GM19351 (cell line): ENCODE data around the gene PARD3B.

Source experiments
- ATAC-seq: cut with Tn5 transposase; IDR thresholded peaks from one replicate; pipeline ENCODE4 v1.9.1; 2021; ENCODE audit warnings: mild to moderate bottlenecking, moderate library complexity; ENCODE audit not compliant: unreplicated experiment

Gene PARD3B

GRCh38 chr2:205566606-205567168 is 1021.4 kb downstream of the PARD3B start:
- no peak for ATAC-seq

GRCh38 chr2:205568620-205569019 is 1023.3 kb downstream of the PARD3B start:
- no peak for ATAC-seq

- ATAC-seq, result no peak
Measured at GRCh38 chr2:205570648-205571047, 1025.4 kb downstream of the PARD3B start.

GRCh38 chr2:205571360-205571959 is 1026.2 kb downstream of the PARD3B start:
- no peak for ATAC-seq

- ATAC-seq, result no peak
Measured at GRCh38 chr2:205574001-205574400, 1028.7 kb downstream of the PARD3B start.

GRCh38 chr2:205579335-205579734 is 1034.1 kb downstream of the PARD3B start:
- no peak for ATAC-seq

- no peak for ATAC-seq
Measured at GRCh38 chr2:205580212-205580987, 1035.1 kb downstream of the PARD3B start.

- ATAC-seq, result no peak
Measured at GRCh38 chr2:205582366-205582765, 1037.1 kb downstream of the PARD3B start.

- no peak for ATAC-seq
Measured at GRCh38 chr2:205585449-205586383, 1040.4 kb downstream of the PARD3B start.

- no peak for ATAC-seq
Measured at GRCh38 chr2:205586626-205587025, 1041.4 kb downstream of the PARD3B start.

GRCh38 chr2:205589479-205589878 is 1044.2 kb downstream of the PARD3B start:
- ATAC-seq, result no peak

- ATAC-seq, result no peak
Measured at GRCh38 chr2:205590759-205591158, 1045.5 kb downstream of the PARD3B start.

- ATAC-seq, result no peak
Measured at GRCh38 chr2:205593891-205594290, 1048.6 kb downstream of the PARD3B start.

- ATAC-seq, result no peak
Measured at GRCh38 chr2:205596581-205596980, 1051.3 kb downstream of the PARD3B start.

- ATAC-seq, result no peak
Measured at GRCh38 chr2:205605638-205606304, 1060.5 kb downstream of the PARD3B start.

- ATAC-seq, result no peak
Measured at GRCh38 chr2:205607146-205607545, 1061.9 kb downstream of the PARD3B start.

- no peak for ATAC-seq
Measured at GRCh38 chr2:205609113-205609512, 1063.8 kb downstream of the PARD3B start.

- no peak for ATAC-seq
Measured at GRCh38 chr2:205610437-205610836, 1065.2 kb downstream of the PARD3B start.

GRCh38 chr2:205612636-205613035 is 1067.4 kb downstream of the PARD3B start:
- no peak for ATAC-seq

GRCh38 chr2:205613970-205614559 is 1068.8 kb downstream of the PARD3B start:
- no peak for ATAC-seq
